SK-N-MC (cell line): ENCODE measurements around the gene RAB12.

ENCODE experiments used
- DNase-seq: peaks from one replicate; pipeline ENCODE4 v3.0.0-alpha.2; 2011; ENCODE audit warnings: low read depth, low spot score
- H3K27ac ChIP-seq: fragments of 200-600 bp; sonication (generic); 2 replicates; pipeline ENCODE4 v1.5.1; 2016; ENCODE audit warnings: mixed run types
- H3K36me3 ChIP-seq: fragments of 200-600 bp; sonication (generic); 2 replicates; pipeline ENCODE4 v1.6.1; 2017; ENCODE audit warnings: antibody characterized with exemption, low read length, mixed read lengths; ENCODE audit not compliant: insufficient read depth
- H3K4me3 ChIP-seq: fragments of 200-600 bp; sonication (generic); 2 replicates; pipeline ENCODE4 v1.5.1; 2016
- H3K9ac ChIP-seq: fragments of 200-600 bp; sonication (generic); 2 replicates; pipeline ENCODE4 v1.8.0; 2017; ENCODE audit warnings: mixed run types, mixed read lengths; ENCODE audit not compliant: insufficient read length
- H3K9me3 ChIP-seq: fragments of 200-600 bp; sonication (generic); 2 replicates; pipeline ENCODE4 v1.6.1; 2017; ENCODE audit warnings: low read depth, mild to moderate bottlenecking, antibody characterized with exemption, low read length, moderate library complexity, mixed read lengths
- EZH2 ChIP-seq: fragments of 200-600 bp; sonication (generic); IDR thresholded peaks from one replicate; pipeline ENCODE4 v1.6.1; 2017; ENCODE audit warnings: antibody characterized with exemption
- FOXP2 ChIP-seq: optimal IDR thresholded peaks from 2 replicates; pipeline ENCODE3; 2011; ENCODE audit warnings: mild to moderate bottlenecking, moderate library complexity; ENCODE audit not compliant: insufficient read depth; ENCODE audit errors: extremely low read length, control extremely low read depth
- POLR2AphosphoS5 ChIP-seq: IDR thresholded peaks from 2 replicates; pipeline ENCODE4 v1.6.1; 2012; ENCODE audit warnings: mild to moderate bottlenecking, low read depth, low read length, borderline replicate concordance

Gene RAB12

DNA sequence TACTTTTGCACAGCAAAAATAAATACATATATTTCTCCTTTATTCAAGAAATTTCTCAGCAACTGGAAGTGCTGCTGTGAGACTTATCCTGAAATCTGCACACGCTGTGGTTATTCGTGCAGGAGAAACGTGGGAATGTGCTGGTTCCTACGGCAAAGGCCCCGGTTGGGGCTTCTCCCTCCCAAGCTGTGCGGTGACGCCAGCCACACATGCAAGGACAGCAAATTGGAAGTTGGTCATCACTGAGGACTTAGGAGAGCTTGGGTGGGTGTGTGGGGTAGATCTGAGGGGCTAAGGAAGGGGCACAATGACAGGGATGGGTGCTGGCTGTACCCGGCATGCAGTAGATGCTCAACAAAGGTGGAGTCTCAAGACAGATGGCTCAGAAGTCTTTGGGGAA, 79.6 kb downstream of the RAB12 start:
- DNase-seq, result no peak
- no peak overlapping the region for H3K9ac ChIP-seq
- H3K27ac ChIP-seq, result no peak overlapping the region
- H3K9me3 ChIP-seq, result no peaks in the 10 kb centered on the region
- no peak overlapping the region for H3K4me3 ChIP-seq
- TF ChIP-seq FOXP2, result no peak
- no peak for TF ChIP-seq EZH2
- TF ChIP-seq POLR2AphosphoS5, result no peak
- H3K36me3 ChIP-seq, result no peaks in the 10 kb centered on the region
